ENCODE results near the gene CDHR5. TPM values are rescaled to one million over a fixed set of nuclear protein-coding genes. Genes with fewer than 3 reads are reported as not detected.

CDHR5 gene
- total RNA-seq, 1 donor from 2014 or later, result not detected

DNA sequence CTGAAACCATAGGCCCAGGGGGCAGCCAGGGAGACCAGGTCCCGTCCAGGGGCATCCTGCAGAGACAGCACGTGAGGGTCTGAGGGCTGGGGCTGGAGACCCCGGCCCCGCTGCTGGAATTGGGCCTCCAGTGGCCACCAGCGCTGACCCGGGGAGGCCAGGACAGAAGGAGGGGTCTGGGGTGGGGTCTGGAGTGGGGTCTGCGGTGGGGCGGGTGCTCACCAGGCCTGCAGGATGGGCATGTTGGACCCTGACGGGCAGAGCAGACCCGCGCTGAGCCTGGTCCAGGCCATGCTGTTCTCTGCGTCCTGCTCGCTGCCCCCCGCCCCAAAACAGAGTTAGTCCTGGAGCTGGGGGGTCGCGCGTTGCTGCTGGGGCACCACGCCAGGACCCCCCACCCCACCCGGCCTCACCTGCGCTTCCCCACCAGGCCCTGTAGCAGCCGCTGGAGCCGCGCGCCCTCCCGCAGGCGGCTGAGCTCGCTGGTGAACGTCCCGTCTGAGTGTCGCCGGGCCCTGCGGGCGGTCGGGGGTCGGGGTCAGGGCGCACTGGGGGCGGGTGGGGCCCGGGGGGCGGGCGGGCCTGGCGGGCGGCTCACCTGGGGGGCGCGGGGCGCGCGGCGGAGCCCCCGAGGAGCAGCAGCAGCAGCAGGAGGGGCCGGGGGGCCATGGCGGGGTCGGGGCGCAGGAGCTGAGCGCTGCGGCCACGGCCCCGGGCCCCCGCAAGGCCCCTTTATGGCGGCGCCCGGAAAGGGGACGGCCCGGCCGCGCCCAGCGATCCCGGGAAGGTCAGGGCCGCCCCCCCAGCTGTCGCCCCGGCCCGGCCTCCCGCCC lies 1.9 kb upstream of the CDHR5 start, which contains the start of gene SCT:
TSS of gene SCT (minus strand) at position 707 of the 833 bp plus-strand sequence. CDS start at position 669, 38 bp downstream.
- intact Hi-C loops (cut with DNase I), result no loop called here
- Histone ChIP-seq H3K9me3 (no peaks in the 10 kb centered on the region), H3K27ac (no peak within 1 kb of the TSS), H3K4me1 (peaks cover 5% of the 10 kb centered on the region), H3K4me3 (no peak within 1 kb of the TSS), H3K36me3 (no peaks in the 10 kb centered on the region), H3K27me3 (no peaks in the 10 kb centered on the region)
- no peak for TF ChIP-seq CTCF (IDR thresholded peaks at IDR 0.05)
- no peak for TF ChIP-seq POLR2AphosphoS5 (IDR thresholded peaks at IDR 0.05; ENCODE audit: insufficient read depth in 1 of 2, low read depth in 1 of 2)
- no peak for TF ChIP-seq POLR2A (IDR thresholded peaks at IDR 0.05)
- no peak for DNase-seq (ENCODE audit: extremely low spot score in 2 of 2)

- intact Hi-C loops (cut with DNase I), result no loop called here
- no peak for TF ChIP-seq POLR2A (IDR thresholded peaks at IDR 0.05)
- no peak for TF ChIP-seq POLR2AphosphoS5 (IDR thresholded peaks at IDR 0.05; ENCODE audit: insufficient read depth in 1 of 2, low read depth in 1 of 2)
- no peak for TF ChIP-seq CTCF (IDR thresholded peaks at IDR 0.05)
- Histone ChIP-seq H3K9me3 (no peaks in the 10 kb centered on the region), H3K4me1 (peaks cover 5% of the 10 kb centered on the region), H3K27me3 (no peaks in the 10 kb centered on the region), H3K36me3 (no peaks in the 10 kb centered on the region), H3K27ac (no peak overlapping the region), H3K4me3 (no peak overlapping the region)
- DNase-seq (ENCODE audit: extremely low spot score in 2 of 2), result no peak
Measured at GRCh38 chr11:625636-626268, 997 bp upstream of the CDHR5 start.

DNA sequence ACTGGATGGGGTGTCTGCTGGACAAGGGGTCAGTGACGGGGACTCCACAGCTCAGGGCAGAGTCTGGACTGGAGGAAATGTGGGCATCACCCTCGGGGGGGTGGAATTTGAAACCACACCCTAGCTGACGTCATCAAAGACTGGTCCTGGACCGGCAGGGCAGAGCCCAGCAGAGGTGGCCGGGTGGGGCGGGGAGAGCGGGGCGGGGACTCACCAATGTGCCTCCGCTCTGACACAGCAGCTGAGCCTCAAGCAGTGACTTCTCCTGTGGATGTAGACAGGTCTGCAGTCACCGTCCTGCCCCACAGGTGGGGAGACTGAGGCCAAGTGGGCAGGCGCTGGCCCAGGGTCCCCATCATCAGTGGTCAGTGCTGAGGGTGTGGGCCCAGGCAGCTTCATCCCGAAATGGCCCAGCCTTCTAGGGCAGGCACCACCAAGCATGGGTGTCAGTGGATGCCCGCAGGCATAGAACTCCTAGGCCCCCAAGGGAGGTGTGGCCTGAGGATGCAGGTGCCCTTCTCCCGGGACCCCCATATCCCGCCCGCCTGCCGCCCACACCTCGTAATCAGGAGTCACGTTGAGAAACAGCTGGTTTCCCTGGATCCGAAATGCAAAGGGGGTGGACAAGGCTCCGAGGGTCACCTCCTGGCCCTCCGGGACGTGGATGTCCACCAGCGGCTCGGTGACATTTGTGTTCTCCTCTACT lies 603 bp downstream of the CDHR5 start:
- Histone ChIP-seq H3K27me3 (no peaks in the 10 kb centered on the region), H3K4me3 (no peak overlapping the region), H3K4me1 (peaks cover 5% of the 10 kb centered on the region), H3K27ac (no peak overlapping the region), H3K36me3 (no peaks in the 10 kb centered on the region), H3K9me3 (no peaks in the 10 kb centered on the region)
- TF ChIP-seq POLR2A (IDR thresholded peaks at IDR 0.05), result no peak
- no peak for TF ChIP-seq POLR2AphosphoS5 (IDR thresholded peaks at IDR 0.05; ENCODE audit: insufficient read depth in 1 of 2, low read depth in 1 of 2)
- TF ChIP-seq CTCF (IDR thresholded peaks at IDR 0.05), result no peak
- intact Hi-C loops (cut with DNase I), result no loop called here
- no peak for DNase-seq (ENCODE audit: extremely low spot score in 2 of 2)

- Histone ChIP-seq H3K27ac (no peak overlapping the region), H3K4me1 (peaks cover 5% of the 10 kb centered on the region), H3K4me3 (no peak overlapping the region), H3K9me3 (no peaks in the 10 kb centered on the region), H3K36me3 (no peaks in the 10 kb centered on the region), H3K27me3 (no peaks in the 10 kb centered on the region)
- TF ChIP-seq POLR2A (IDR thresholded peaks at IDR 0.05) (no peak), CTCF (IDR thresholded peaks at IDR 0.05) (no peak), POLR2AphosphoS5 (IDR thresholded peaks at IDR 0.05; ENCODE audit: insufficient read depth in 1 of 2, low read depth in 1 of 2) (no peak)
- DNase-seq (ENCODE audit: extremely low spot score in 2 of 2), result no peak
- intact Hi-C loops (cut with DNase I), result no loop called here
Measured at GRCh38 chr11:623349-623869, 1.3 kb downstream of the CDHR5 start.

Data from vagina (tissue), 2 donors.